DMS114 treated with DMSO at 0.1 percent for 48 hours (cell line): ENCODE measurements around the gene CAPZB.

ENCODE experiments used
- DNase-seq: peaks from one replicate; lab custom pipeline; 2025; ENCODE audit not compliant: unreplicated experiment; lab: John Stamatoyannopoulos, UW

Gene CAPZB

DNA sequence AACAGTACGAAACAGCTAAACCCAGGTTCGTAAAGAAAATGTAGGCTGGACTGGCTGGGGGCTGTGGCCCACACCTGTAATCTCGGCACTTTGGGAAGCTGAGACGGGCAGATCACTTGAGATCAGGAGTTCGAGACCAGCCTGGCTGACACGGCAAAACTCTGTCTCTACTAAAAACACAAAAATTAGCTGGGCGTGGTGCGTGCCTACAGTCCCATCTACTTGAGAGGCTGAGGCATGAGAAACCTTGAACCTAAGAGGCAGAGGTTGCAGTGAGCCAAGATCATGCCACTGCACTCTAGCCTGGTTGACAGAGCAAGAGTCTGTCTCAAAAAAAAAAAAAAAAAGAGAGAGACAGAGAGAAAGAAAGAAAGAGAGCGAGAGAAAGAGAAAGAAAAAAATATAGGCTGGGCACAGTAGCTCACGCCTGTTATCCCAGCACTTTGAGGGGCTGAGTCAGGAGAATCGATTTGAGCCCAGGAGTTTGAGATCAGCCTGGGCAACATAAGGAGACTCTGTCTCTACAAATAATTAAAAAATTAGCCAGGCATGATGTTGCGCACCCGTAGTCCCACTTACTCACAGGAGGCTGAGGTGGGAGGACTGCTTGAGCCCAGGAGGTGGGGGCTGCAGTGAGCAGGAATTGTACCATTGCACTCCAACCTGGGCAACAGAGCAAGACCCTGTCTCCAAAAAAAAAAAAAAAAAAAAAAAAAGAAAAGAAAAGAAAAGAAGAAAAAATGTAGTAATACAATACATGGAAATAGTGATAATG is 35.7 kb downstream of the CAPZB start:
- no peak for DNase-seq

DNA sequence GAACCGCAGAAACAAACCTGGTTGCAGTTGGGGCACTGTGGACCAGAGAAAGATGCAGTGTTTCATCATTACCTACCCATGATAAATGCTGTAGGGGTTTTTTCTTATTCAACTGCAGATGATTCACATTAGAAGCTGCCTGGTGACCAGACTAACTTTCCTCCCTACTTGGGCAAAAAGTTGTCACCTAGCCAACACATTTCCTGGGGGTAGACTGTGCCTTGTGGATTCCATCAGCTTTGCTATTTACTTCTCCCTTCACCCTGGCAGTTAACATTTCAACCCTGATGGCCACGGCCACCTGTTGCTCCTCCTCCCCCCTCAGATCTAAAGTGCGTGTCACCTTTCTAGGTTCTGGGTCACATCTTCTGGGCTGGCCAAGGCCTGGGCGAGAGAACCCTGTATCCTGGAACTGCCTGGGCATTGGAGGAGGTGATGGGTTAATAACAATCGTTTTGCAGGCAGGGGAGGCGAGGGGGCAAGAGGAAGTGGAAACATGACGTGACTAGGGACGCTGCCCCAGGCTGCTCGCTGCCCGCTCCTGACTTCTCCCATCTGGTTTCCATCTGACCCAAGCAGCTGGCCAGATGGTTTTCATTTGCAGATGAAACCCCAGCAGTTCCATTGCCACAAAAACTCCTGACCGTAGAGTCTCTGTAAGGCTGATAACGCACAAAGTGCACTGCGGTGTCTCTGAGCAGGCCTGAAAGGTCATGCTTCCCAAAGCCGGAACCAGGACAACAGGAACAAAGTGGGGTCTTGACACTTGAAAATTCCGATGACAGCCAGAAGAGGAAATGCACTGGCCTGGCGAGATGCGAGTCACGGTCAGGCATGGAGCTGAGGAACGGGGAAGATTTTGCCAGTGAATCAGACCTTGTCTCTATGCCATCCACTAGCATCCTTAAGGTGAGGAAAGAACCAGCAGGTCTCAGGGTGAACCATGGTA is 36.6 kb downstream of the CAPZB start:
- DNase-seq = no peak

- DNase-seq = no peak
Observed at GRCh38 chr1:19447550-19447949, 37.8 kb downstream of the CAPZB start.

DNA sequence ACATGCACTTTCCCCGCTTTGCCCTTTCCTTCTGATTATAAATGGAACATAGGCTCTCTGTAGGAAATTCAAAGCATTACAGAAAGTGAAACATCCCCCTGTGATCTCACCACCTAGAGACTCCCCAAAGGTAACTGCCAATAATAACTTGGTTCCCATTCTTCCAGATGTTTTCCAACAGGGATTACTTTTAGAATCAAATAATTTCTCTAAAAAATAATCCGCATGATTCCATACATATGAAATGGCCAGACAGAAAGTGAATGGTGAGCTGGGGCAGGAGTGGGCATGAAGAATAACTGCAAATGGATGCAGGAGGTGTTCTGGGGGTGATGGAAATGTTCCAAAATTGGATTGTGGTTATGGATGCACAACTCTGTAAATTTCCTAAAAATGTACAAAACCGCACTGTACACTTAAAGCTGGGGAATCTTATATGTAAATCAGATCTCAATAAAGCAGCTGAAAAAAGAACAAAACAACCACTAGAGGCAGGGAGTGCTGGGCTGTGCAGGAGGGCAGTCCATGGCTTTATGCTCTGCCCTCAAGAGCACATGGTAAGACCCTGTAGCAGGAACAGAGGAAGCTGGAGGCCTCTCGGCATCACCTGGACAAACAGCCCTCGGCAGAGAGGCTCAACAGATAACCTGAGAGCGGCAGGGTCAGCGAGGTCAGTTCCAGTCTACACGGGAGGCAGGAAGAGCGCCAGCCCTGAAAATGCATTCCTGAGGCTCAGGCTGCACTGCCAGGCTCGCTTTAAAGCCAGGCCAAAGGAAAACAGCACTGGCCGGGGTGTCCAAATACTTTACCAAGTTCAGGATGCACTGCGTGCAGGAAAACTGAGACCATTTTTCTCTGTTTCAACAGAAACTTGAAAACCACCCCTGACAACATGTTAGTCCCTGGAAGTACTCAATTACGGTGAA is 39.7 kb downstream of the CAPZB start:
- DNase-seq = no peak

DNA sequence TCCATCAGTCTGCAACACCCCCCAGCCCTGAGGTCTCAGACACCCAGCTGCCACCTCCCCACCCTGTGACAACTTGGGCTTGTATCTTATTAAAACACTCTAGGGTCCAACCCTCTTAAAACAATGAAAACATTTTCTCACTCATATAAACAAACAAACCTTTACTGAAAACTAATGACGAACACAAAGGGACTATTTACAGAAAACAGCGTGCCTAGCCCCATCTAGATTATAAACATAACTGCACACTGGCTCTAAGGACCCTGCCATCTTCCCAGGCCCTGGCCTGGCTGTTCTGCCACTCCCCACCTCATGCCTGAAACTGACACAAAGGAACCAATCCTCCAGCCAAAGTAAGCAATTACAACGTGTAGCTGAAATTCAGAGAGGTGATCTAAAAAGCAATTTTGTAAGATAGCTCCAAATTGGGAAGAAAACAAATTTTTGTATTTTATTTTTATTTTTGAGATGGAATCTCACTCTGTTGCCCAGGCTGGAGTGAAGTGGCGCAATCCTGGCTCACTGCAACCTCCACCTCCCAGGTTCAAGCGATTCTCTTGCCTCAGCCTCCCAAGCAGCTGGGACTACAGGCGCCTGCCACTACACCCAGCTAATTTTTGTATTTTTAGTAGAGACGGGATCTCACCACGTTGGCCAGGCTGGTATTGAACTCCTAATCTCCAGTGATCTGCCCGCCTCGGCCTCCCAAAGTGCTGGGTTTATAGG is 40.9 kb downstream of the CAPZB start:
- DNase-seq = no peak

DNA sequence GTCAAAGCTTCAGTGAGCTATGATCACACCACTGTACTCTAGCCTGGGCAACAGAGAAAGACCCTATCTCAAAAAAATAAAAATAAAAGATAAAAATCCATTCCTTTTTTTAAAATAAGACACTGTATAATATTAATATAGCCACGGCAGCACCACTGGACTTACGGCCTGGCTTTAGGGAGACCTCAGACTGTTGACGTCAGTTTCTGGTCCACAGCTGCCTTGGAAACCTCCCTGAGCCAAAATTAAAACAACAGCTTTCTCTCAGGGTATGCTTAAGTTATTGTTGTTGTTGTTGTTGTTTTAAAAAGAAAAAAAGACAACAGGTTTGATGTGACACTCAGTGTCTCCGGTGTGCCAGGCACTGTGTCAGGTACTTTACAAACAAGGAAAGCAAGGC is 42.0 kb downstream of the CAPZB start:
- no peak for DNase-seq

- no peak for DNase-seq
Observed at GRCh38 chr1:19442154-19443096, 42.9 kb downstream of the CAPZB start.

DNA sequence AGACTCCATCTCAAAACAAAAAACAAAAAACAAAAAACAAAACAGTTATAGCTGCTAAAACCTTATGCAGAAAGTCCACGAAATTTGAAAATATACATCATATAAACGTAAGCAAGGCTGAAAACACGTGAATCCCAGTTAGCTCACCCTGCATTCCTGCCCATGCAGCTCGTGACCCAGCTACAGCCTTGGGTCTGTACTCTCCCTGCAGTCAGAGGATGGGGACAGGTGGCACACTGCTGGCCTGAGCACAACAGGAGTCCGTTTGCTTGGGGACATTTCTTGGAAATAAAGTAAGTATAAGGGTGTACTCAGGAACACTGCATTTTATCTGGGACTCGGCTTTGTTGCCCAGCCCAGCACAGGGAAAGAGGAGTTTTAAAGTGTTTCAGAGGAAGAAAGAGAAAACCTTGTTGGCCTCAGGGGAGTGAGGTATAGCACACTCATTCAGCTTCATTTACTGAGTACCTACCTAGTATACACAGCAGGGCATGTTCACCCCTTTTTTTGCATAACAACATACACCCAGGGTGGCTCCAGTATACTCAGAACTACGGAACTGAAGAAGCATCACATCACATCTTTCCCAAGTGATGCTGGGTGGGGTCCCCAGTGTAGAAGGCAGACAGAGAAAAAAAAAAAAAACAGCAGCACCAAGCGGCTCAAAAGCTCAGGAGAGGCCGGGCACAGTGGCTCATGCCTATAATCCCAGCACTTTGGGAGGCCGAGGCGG is 44.1 kb downstream of the CAPZB start:
- DNase-seq = no peak

DNA sequence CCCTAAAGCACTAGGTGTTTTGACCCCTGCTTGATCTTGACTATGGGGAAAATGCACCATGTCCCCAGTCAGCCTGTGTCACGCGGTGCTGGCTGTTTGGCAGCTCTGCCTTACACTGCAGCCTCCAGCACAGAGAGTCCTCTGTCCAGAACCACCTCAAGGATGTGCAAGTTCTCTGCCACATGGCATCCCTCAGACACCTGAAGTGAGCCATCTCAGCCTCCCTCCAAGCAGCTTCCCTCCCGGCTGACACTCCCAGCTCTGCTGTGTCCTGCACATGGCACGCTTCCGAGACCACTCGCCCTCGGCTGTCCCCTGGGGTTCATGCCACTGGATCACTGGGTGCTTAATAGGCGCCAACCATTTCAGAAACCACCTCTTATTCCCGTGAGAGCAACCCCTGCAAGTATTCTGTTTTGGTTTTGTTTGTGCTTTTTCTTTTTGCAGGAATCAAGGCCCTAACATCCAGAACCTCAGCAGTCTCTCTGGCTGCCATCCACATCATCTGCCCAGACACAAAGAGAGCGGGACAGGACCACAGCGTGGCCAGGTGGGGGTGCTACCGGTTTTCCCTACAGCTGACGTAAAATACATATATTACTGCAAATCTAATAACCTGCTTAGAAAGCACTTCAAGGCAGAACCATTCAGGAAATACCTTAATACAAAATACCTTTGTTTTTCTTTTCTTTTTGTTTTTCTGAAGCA is 45.7 kb downstream of the CAPZB start:
- DNase-seq = no peak

DNA sequence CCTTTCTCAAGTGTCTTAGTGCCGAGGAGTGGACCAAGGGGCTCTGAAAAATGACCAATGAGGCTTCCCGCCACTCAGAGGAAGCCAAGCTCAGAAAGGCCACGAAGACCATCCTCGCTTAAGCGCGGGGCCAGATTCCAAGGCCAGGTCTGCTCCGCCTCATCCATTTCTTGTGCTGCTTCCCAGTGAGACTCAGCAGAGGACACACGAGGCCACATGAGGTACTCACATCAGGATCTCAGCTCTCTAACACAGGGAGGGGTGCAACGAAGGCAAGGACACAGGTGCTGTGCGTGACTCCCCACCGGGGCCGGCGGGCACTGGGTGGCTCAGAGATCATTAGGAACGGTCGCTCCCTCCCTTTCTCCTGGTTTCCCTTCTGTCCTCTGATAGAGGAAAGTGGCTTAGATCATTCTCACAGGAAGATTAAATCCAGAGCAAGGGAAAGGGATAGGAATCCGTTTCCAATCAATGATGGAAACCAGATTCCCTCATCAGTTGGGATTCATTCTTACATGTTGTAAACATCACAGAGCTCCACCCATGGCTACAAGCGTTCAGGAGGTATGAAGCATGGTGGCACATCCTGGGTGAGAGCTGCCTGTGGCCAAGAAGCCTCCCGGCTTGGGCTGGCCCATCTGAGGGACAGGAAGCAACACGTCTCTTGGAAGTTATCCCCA is 46.7 kb downstream of the CAPZB start:
- no peak for DNase-seq

GRCh38 chr1:19437891-19438294 is 47.4 kb downstream of the CAPZB start:
- no peak for DNase-seq

DNA sequence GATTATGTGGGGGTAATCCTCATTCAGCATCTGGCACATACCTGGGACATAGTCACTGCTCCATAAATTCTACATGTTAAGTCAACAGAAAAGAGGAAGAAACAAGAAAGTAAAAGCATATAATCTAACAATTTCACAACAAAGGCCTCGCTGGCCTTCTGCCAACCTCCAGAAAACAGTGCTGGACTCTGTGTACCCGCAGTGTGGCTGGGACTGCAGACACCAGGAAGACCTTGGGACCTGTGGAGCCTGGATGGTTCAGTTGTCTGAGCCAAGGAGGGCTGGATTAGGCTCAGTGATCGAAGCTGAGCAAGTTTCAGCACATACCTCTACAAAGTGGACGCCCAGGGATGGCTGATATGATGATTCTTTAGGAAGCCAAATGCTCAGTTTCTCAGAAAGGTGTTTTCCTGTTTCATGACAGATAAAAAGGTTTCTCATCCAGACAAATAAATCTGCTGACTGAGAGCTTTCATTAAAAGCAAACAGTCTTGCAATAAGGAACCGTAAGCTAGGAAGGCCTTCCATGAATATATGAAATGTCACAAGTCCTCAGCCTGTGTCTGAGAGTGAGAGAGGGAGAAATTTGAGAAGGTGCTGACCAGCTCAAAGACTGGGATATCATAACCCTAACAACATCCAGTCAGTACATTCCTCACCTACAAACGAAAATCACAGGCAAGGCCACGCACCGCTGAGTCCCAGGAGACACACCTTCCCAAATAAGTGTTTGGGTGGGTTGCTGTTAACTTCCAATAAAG is 48.4 kb downstream of the CAPZB start:
- DNase-seq = no peak

- DNase-seq = no peak
Observed at GRCh38 chr1:19435851-19436455, 49.4 kb downstream of the CAPZB start.

GRCh38 chr1:19435181-19435580 is 50.2 kb downstream of the CAPZB start:
- no peak for DNase-seq

- no peak for DNase-seq
Observed at GRCh38 chr1:19433719-19433998, 51.7 kb downstream of the CAPZB start.

DNA sequence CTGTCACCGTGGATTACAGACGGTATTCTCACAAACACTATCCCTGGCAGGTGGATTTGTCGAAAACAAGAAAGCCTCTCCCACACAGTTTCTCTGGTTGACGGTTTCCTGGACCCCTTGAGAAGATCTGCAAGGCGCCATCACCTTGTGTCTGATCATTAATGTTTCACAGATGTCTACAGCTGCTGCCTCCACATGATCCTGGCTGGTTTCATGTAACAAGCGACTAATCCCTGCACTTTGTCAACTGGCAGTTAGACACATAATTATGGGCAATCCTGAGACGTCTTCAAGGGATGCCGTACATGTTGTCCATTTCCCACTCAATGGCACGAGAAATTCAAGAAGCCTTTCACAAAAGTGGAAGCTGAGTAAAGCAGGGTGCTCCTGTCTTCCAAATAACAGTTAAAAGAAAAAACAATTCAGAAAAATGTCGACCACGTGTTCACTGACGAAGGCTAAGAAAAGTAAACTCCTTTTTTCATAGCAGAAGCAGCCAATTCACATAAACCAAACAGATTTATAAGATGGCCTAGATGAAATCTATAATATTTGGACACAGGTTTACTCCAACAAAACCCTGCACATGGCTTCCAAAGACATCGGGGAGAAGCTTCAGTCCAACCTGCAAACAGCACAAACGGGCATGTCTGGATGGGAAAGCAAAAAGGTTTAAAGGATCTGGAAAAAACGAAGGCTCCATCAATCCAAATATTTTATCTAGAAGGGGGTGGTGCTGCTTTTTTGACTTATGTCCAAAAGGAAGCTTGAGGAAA is 52.2 kb downstream of the CAPZB start:
- DNase-seq = no peak
